Progenitor cell of endocrine pancreas (in vitro differentiated cells): ENCODE measurements around the gene NR2F6. TPM values are rescaled to one million over a fixed set of nuclear protein-coding genes. Genes with fewer than 3 reads are reported as not detected.
A peak's percentile ranks its signal among the peaks of the same experiment; 100 is the strongest.

Source experiments
- DNase-seq: peaks from one replicate; pipeline ENCODE4 v3.0.0; 2021; ENCODE audit warnings: low spot score; ENCODE audit not compliant: unreplicated experiment
- H3K27ac Mint-ChIP-seq: 2 replicates; pipeline ENCODE4 v1.8.0; 2021; ENCODE audit warnings: mild to moderate bottlenecking, moderate library complexity, mixed read lengths
- H3K27me3 Mint-ChIP-seq: 2 replicates; pipeline ENCODE4 v1.8.0; 2021; ENCODE audit warnings: mixed read lengths
- H3K36me3 Mint-ChIP-seq: 2 replicates; pipeline ENCODE4 v1.8.0; 2022; ENCODE audit warnings: mixed read lengths; ENCODE audit not compliant: insufficient read depth
- H3K4me1 Mint-ChIP-seq: 2 replicates; pipeline ENCODE4 v1.8.0; 2021; ENCODE audit warnings: low read depth, mixed read lengths
- H3K4me3 Mint-ChIP-seq: 2 replicates; pipeline ENCODE4 v1.8.0; 2021; ENCODE audit warnings: low read depth, mild to moderate bottlenecking, moderate library complexity, mixed read lengths
- H3K9me3 Mint-ChIP-seq: 2 replicates; pipeline ENCODE4 v1.8.0; 2021; ENCODE audit warnings: low read depth, mixed read lengths
- CTCF ChIP-seq: fragments of 200-600 bp; sonication (generic); IDR thresholded peaks from one replicate; pipeline ENCODE4 v1.5.0; 2021; ENCODE audit warnings: antibody characterized with exemption, mild to moderate bottlenecking; ENCODE audit not compliant: unreplicated experiment
- total RNA-seq: library from RNA; stranded (reverse); gene quantifications from 2 replicates; pipeline ENCODE4 v1.2.1, GENCODE V29; 2021

The NR2F6 gene
- total RNA-seq, 1 donor from 2014 or later: 150 TPM

- peaks cover 16% of the 10 kb centered on the region for H3K36me3 Mint-ChIP-seq
- TF ChIP-seq CTCF: no peak
- no peak overlapping the region for H3K27ac Mint-ChIP-seq
- peaks cover 4% of the 10 kb centered on the region for H3K4me1 Mint-ChIP-seq
- no peak overlapping the region for H3K4me3 Mint-ChIP-seq
- no peak for DNase-seq
- no peaks in the 10 kb centered on the region for H3K9me3 Mint-ChIP-seq
- H3K27me3 Mint-ChIP-seq: no peaks in the 10 kb centered on the region
Measured at GRCh38 chr19:17211547-17212446, 33.9 kb downstream of the NR2F6 start.

GRCh38 chr19:17210296-17210695 is 35.4 kb downstream of the NR2F6 start:
- H3K9me3 Mint-ChIP-seq: no peaks in the 10 kb centered on the region
- peaks cover 16% of the 10 kb centered on the region for H3K36me3 Mint-ChIP-seq
- H3K4me1 Mint-ChIP-seq: peaks cover 4% of the 10 kb centered on the region
- TF ChIP-seq CTCF: no peak
- no peak overlapping the region for H3K4me3 Mint-ChIP-seq
- no peak for DNase-seq
- no peaks in the 10 kb centered on the region for H3K27me3 Mint-ChIP-seq
- no peak overlapping the region for H3K27ac Mint-ChIP-seq

GRCh38 chr19:17209126-17210036 is 36.3 kb downstream of the NR2F6 start:
- Mint-ChIP-seq H3K4me1 (no peaks in the 10 kb centered on the region), H3K4me3 (no peak overlapping the region), H3K27ac (peak overlapping the region; percentile 52), H3K9me3 (no peaks in the 10 kb centered on the region), H3K27me3 (no peaks in the 10 kb centered on the region), H3K36me3 (peaks cover 16% of the 10 kb centered on the region)
- DNase-seq: no peak
- TF ChIP-seq CTCF: no peak

- Mint-ChIP-seq H3K4me3 (no peak overlapping the region), H3K36me3 (peaks cover 27% of the 10 kb centered on the region), H3K9me3 (no peaks in the 10 kb centered on the region), H3K27me3 (no peaks in the 10 kb centered on the region), H3K4me1 (no peaks in the 10 kb centered on the region), H3K27ac (no peak overlapping the region)
- no peak for TF ChIP-seq CTCF
- no peak for DNase-seq
Measured at GRCh38 chr19:17206736-17207581, 38.8 kb downstream of the NR2F6 start.
